ENCODE results near the gene APH1B. TPM values are rescaled to one million over a fixed set of nuclear protein-coding genes. Genes with fewer than 3 reads are reported as not detected.

The APH1B gene
- total and polyA plus RNA-seq, 9 donors, result 9.1 to 25.2 (median 20.0) TPM

- no peak overlapping the region for H3K27ac ChIP-seq
- no peak overlapping the region for H3K4me3 ChIP-seq
- WGBS, 3 donors, result 95 to 97% (median 95%) methylated on average over 4 of the region's 4 CpGs
- H3K4me1 ChIP-seq (ENCODE audit: insufficient read depth), result no peaks in the 10 kb centered on the region
- no peaks in the 10 kb centered on the region for H3K9me3 ChIP-seq
- intact Hi-C loops (cut with DNase I), result no loop called here
- no peaks in the 10 kb centered on the region for H3K27me3 ChIP-seq
- no peaks in the 10 kb centered on the region for H3K36me3 ChIP-seq
- TF ChIP-seq POLR2A (IDR thresholded peaks at IDR 0.05) (no peak), EP300 (IDR thresholded peaks at IDR 0.05) (no peak), CTCF (IDR thresholded peaks at IDR 0.05) (no peak)
- no peak for DNase-seq
These were observed 59.6 kb downstream of the APH1B start for GRCh38 chr15:63337046-63337445.

GRCh38 chr15:63338170-63338569 is 60.8 kb downstream of the APH1B start:
- Histone ChIP-seq H3K27me3 (no peaks in the 10 kb centered on the region), H3K4me1 (ENCODE audit: insufficient read depth) (no peaks in the 10 kb centered on the region), H3K36me3 (no peaks in the 10 kb centered on the region), H3K4me3 (no peak overlapping the region), H3K9me3 (no peaks in the 10 kb centered on the region), H3K27ac (no peak overlapping the region)
- TF ChIP-seq EP300 (IDR thresholded peaks at IDR 0.05) (no peak), POLR2A (IDR thresholded peaks at IDR 0.05) (no peak), CTCF (IDR thresholded peaks at IDR 0.05) (no peak)
- no peak for DNase-seq
- intact Hi-C loops (cut with DNase I), result no loop called here

DNA sequence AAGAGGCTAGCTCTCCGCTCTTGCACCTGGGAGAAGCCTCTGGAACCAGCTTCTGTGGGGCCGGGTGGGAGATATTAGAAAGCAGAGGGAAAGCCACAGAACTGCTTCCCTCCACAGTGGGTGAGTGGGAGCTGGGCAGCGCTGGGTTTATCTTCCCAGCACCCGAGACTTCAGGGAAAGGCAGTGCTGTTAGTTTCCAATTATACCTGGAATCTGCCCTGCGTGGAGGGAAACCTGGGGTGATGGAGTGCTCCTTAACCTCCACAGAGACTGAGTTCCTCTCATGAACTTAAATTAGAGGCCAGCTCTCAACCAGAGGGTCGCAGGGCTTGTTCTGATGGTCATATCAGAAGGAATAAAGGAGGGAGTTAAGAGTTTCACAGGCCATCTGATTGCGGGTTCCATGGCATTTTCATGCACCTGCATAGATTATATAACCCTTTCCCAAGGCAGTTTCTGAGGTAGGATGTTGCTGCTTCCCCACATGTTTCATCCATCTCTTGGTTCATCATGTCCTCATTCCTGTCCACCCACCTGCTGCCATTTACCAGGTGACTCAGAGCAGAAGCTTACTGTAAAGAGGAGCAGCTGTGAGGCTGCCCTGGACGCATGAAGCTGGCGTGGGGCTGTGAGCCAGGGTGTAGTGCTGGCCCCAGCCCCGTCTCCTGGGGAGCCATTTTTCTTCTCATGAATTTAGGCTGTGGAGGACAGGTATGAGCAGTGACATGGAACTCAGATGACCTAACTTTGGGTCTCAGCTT is 61.8 kb downstream of the APH1B start:
- H3K9me3 ChIP-seq, result no peaks in the 10 kb centered on the region
- no peaks in the 10 kb centered on the region for H3K36me3 ChIP-seq
- intact Hi-C loops (cut with DNase I), result no loop called here
- no peak for TF ChIP-seq POLR2A (IDR thresholded peaks at IDR 0.05)
- TF ChIP-seq CTCF (IDR thresholded peaks at IDR 0.05), result no peak
- no peak for TF ChIP-seq EP300 (IDR thresholded peaks at IDR 0.05)
- no peak overlapping the region for H3K4me3 ChIP-seq
- no peaks in the 10 kb centered on the region for H3K27me3 ChIP-seq
- DNase-seq, result no peak
- H3K4me1 ChIP-seq (ENCODE audit: insufficient read depth), result no peaks in the 10 kb centered on the region
- no peak overlapping the region for H3K27ac ChIP-seq
- WGBS, 3 donors, result 85 to 93% (median 88%) methylated on average over 10 of the region's 10 CpGs

GRCh38 chr15:63339836-63340235 is 62.4 kb downstream of the APH1B start:
- no peak overlapping the region for H3K27ac ChIP-seq
- no peak for DNase-seq
- no peaks in the 10 kb centered on the region for H3K9me3 ChIP-seq
- H3K27me3 ChIP-seq, result no peaks in the 10 kb centered on the region
- intact Hi-C loops (cut with DNase I), result no loop called here
- H3K36me3 ChIP-seq, result no peaks in the 10 kb centered on the region
- H3K4me3 ChIP-seq, result no peak overlapping the region
- WGBS, 3 donors, result 67 to 71% (median 70%) methylated on average over 1 of the region's 1 CpG
- H3K4me1 ChIP-seq (ENCODE audit: insufficient read depth), result no peaks in the 10 kb centered on the region
- TF ChIP-seq CTCF (IDR thresholded peaks at IDR 0.05), result no peak
- no peak for TF ChIP-seq EP300 (IDR thresholded peaks at IDR 0.05)
- TF ChIP-seq POLR2A (IDR thresholded peaks at IDR 0.05), result no peak

All from ovary (tissue), 9 donors.